Breast epithelium (tissue), 3 donors: ENCODE data around the gene LITAFD.

Experiments used
- CTCF ChIP-seq, 3 donors: fragments of 450-650 bp; IDR thresholded peaks; one replicate each; pipeline ENCODE4 v1.5.1; 2016 to 2017; ENCODE audit warnings: antibody characterized with exemption in 3 of 3, mild to moderate bottlenecking in 3 of 3, moderate library complexity in 3 of 3
- POLR2A ChIP-seq: fragments of 450-650 bp; IDR thresholded peaks from one replicate; pipeline ENCODE4 v1.6.1; 2016; ENCODE audit warnings: antibody characterized with exemption, mild to moderate bottlenecking, moderate library complexity
- POLR2AphosphoS5 ChIP-seq, 3 donors: sonication (generic); formaldehyde crosslinking; IDR thresholded peaks; one replicate each; pipeline ENCODE4 v1.6.1; 2017; ENCODE audit warnings: antibody characterized with exemption in 3 of 3

GRCh38 chr16:8880839-8881510 lies 1.2 kb upstream of the LITAFD start:
- no peak for TF ChIP-seq POLR2A
- no peak for TF ChIP-seq CTCF (IDR thresholded peaks at IDR 0.05)
- no peak for TF ChIP-seq POLR2AphosphoS5 (IDR thresholded peaks at IDR 0.05)
